Hindlimb muscle (tissue), 1 donor: ENCODE results near the gene TUBE1. TPM values are rescaled to one million over a fixed set of nuclear protein-coding genes. Genes with fewer than 3 reads are reported as not detected.

Source experiments
- DNase-seq: peaks from one replicate; pipeline ENCODE4 v3.0.0-alpha.2; 2013
- polyA plus RNA-seq: library from polyadenylated mRNA; unstranded; fragments of 120-200 nt; gene quantifications from one replicate; pipeline ENCODE4 v1.2.1, GENCODE V29; 2013; ENCODE audit not compliant: insufficient read length

Gene TUBE1
- polyA plus RNA-seq, 1 donor, result 19.5 TPM

- DNase-seq, result no peak
These were observed 53.3 kb downstream of the TUBE1 start for GRCh38 chr6:112033791-112034615.

GRCh38 chr6:112032728-112033127 is 54.6 kb downstream of the TUBE1 start:
- DNase-seq, result no peak

- DNase-seq, result no peak
These were observed 55.3 kb downstream of the TUBE1 start for GRCh38 chr6:112031960-112032359.

GRCh38 chr6:112030961-112031660 is 56.2 kb downstream of the TUBE1 start:
- DNase-seq, result peak; percentile 30

- no peak for DNase-seq
These were observed 56.9 kb downstream of the TUBE1 start for GRCh38 chr6:112030206-112030960.

- no peak for DNase-seq
These were observed 58.0 kb downstream of the TUBE1 start for GRCh38 chr6:112029045-112029822.

GRCh38 chr6:112027942-112028674 is 59.2 kb downstream of the TUBE1 start:
- no peak for DNase-seq

- no peak for DNase-seq
These were observed 60.3 kb downstream of the TUBE1 start for GRCh38 chr6:112026933-112027332.

- DNase-seq, result no peak
These were observed 62.8 kb downstream of the TUBE1 start for GRCh38 chr6:112024464-112024863.

GRCh38 chr6:112022749-112023148 is 64.5 kb downstream of the TUBE1 start:
- DNase-seq, result no peak

GRCh38 chr6:112021691-112022310 is 65.5 kb downstream of the TUBE1 start:
- DNase-seq, result no peak

Other genes starting within 250 kb of the TUBE1 start
- gene FYN, start 214.0 kb downstream of the TUBE1 start, polyA plus RNA-seq, result 152 TPM
- gene CCN6, start 33.4 kb downstream of the TUBE1 start, polyA plus RNA-seq, result 0.28 TPM
- gene FAM229B, start 109 bp upstream of the TUBE1 start, polyA plus RNA-seq, result 14.4 TPM
- 157 TPM for gene LAMA4, start 167.1 kb upstream of the TUBE1 start, polyA plus RNA-seq